ENCODE data around the gene NOVA2.

- TF ChIP-seq, protein P1, sequence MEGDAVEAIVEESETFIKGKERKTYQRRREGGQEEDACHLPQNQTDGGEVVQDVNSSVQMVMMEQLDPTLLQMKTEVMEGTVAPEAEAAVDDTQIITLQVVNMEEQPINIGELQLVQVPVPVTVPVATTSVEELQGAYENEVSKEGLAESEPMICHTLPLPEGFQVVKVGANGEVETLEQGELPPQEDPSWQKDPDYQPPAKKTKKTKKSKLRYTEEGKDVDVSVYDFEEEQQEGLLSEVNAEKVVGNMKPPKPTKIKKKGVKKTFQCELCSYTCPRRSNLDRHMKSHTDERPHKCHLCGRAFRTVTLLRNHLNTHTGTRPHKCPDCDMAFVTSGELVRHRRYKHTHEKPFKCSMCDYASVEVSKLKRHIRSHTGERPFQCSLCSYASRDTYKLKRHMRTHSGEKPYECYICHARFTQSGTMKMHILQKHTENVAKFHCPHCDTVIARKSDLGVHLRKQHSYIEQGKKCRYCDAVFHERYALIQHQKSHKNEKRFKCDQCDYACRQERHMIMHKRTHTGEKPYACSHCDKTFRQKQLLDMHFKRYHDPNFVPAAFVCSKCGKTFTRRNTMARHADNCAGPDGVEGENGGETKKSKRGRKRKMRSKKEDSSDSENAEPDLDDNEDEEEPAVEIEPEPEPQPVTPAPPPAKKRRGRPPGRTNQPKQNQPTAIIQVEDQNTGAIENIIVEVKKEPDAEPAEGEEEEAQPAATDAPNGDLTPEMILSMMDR (IDR thresholded peaks at IDR 0.05; ENCODE audit: poor library complexity), result no peak
- TF ChIP-seq EZH2 (IDR thresholded peaks at IDR 0.05; ENCODE audit: borderline replicate concordance), result no peak
Observed at GRCh38 chr19:45978156-45978555, 4.5 kb upstream of the NOVA2 start.

Measured in hepatocyte (in vitro differentiated cells).